Renal cortex interstitium (tissue), 11 donors: ENCODE data around the gene DNAJC6. TPM values are rescaled to one million over a fixed set of nuclear protein-coding genes. Genes with fewer than 3 reads are reported as not detected.

Experiments used
- DNase-seq, 11 donors: peaks; one replicate each; pipeline ENCODE4 v3.0.0-alpha.2; 2013; ENCODE audit warnings: low read depth in 9 of 11, low spot score in 4 of 11; ENCODE audit errors: extremely low read depth in 1 of 11
- polyA plus RNA-seq, 3 donors: library from polyadenylated mRNA; unstranded; fragments of 120-200 nt; gene quantifications; one replicate each; pipeline ENCODE4 v1.2.1, GENCODE V29; 2013; ENCODE audit not compliant: insufficient read length in 3 of 3

DNAJC6 gene
- polyA plus RNA-seq, 3 donors = 6.0 to 7.6 (median 7.3) TPM

DNA sequence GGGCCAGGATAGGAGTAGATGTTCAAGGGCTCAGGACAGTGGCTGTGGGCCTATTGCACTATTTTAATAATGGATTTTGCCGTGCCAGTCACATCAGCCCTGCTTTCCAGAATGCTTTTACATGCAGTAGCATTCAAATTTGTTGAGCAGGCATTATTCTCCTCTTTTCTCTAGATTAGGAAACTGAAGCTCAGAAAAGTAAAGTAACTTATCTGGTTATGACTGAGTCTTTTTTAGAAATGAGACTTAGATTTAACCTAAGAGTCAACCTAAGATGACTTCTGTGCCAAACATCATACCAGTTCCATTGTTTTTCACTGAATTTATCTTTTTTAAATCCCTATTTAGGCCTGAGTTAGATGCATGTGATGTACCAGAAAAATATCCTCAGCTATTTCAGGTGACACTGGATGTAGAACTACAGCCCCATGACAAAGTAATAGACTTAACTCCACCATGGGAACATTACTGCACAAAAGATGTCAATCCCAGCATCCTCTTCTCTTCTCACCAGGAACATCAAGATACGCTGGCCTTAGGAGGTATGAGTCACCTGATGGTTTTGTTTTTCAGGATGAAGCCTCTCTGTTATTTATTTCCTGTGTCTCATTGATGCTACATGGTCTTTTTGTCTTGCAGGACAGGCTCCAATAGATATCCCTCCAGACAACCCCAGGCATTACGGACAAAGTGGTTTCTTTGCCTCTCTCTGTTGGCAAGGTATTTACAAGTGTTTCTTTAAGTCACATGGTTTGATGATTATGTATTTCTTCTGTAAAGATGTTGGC, 79.8 kb downstream of the DNAJC6 start:
- no peak for DNase-seq

DNA sequence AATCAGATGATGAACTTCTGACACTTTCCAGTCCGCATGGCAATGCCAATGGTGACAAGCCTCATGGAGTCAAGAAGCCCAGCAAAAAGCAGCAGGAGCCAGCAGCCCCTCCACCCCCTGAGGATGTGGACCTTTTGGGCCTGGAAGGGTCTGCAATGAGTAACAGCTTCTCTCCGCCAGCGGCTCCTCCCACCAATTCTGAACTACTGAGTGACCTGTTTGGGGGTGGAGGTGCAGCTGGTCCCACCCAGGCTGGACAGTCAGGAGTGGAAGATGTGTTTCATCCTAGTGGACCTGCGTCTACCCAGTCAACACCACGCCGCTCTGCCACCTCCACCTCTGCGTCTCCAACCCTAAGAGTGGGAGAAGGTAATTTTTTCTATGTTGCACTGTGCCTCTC, 83.2 kb downstream of the DNAJC6 start:
- no peak for DNase-seq

DNA sequence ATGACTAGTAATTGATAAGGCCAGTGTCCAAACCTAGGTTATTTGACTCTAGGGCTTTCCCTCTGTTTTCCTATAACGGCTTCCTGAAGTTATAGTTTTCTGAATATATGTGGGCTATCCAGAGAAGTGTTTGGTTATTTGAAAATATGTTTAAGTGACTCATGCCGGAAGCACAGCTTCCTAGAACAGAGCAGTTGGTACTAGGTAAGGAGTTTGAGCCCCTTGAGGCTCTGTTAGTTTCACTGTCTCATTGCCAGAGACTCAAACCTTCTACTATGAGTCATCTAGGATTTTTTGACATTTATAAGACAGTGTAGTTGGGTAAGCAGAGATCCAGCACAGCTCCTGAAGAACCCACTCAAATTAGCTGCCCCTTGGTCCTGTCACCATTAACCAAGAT, 84.0 kb downstream of the DNAJC6 start:
- no peak for DNase-seq

DNA sequence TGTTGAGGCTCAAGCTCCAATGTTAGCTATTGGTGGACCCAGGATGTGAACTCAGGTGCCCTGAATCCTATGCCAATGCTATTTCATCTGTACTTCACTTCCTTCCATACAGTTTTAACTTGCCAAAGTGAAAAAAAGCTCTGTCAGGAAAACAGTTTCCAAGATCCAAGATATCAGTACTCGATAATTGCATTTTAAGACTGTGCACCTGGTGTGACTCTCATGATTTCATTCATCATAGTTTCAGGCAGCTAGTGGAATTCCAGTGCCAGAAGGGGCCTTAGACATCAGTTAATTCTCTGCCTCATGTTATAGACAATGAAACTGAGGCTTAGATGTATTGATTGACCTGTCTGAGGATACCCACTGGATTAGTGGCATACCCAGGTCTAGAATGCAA, 84.6 kb downstream of the DNAJC6 start:
- DNase-seq = no peak

DNA sequence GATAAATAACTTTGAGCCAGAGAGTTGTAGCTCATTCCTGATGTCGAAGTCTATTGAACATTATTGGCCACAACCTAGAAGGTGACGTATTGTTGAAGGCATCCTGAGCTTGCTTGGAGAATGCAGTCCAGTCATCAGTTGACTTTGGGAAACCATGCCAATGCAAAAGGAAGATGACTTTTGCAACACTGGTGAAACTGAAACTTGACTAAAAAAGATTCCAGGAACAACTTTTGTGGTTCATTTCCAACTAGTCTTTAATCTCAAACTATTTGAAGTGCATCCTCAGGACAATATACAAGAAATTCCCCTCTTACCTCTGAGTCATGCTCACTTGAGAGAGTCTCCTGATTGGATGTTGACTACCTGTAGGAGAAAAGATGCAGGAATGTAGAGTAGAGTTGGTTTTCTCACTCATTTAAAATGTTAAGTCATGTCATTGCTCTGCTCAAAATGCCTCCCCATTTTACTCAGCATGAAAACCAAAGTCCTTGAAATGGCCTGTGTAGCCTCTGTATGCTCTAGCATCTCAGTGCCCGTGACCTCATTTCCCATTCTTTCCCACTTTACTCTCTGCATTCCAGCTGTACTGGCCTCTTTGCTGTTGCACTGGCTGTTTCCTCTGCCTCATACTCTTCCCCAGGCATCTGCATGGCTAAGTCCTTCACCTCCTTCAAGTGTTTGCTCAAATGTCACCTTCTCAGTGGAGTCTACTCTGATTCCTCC, 86.7 kb downstream of the DNAJC6 start:
- DNase-seq = no peak

DNA sequence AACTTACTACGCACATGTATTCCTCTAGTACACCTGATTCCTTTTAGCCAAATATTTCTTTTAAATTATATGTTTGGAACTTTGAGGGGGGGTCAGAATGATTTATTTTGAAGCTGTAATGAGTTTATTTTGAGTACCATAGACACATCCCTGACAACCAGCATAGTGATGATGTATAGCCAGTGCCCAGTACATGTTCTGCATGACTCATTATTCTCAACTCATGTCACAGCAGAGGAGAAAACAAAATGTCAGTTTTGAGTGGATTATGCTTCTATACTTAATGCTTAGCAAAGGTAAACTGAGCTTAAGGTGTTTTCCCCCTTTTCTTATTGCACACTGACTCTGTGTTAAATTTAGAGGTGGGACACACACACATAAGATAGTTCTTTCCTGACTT, 88.7 kb downstream of the DNAJC6 start:
- no peak for DNase-seq

DNA sequence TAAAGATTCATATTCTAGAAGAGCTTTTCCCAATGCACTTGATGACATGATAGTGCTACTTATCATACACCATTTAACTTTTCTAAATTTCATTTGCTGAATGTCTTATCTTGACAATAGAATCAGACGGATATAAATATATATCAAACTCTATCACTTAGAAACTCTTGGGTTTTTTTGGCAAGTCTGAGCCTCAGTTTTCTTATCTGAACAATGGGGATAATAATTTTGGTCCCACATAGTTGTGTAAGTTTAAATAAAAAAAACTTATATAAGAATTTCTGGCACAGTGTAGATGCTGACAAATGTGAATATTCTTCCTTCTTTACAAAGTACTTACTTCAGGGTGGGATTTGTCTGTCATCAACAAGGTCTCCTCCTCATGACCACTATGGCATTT, 89.7 kb downstream of the DNAJC6 start:
- no peak for DNase-seq

DNA sequence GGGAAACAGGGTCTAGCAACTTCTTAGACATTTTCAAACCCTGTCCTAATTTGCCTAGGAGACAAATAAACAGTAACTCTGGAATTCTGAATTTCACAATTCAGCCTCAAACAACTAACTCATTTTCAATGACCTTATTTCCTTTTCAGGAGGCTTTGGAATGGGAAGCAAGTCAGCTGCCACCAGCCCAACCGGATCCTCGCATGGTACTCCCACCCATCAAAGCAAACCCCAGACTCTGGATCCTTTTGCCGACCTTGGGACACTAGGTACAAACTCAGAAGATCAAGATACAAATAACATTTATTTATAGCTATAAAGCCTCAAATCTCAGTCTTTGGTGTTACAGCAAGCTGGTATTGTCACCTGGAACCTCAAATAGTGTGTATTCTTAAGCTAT, 92.3 kb downstream of the DNAJC6 start:
- DNase-seq = no peak

DNA sequence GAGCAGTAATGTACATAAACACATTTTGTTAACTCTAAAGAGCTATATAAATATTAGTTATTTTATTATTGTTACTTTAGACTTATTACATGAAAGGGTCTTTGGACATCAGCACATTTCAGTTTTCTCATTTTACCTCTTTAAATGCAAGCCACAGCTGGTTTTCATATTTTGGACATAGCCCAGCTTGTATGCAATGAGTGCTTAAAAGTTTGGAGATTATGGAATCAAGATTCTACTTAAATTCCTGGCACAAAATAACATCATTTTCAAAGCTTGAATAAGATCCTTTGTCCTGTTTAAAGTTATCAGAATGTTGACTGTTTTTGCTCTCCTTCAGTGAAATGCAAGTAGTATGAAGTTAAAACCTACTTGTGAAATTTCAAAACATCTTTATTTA, 95.6 kb downstream of the DNAJC6 start:
- DNase-seq = no peak

DNA sequence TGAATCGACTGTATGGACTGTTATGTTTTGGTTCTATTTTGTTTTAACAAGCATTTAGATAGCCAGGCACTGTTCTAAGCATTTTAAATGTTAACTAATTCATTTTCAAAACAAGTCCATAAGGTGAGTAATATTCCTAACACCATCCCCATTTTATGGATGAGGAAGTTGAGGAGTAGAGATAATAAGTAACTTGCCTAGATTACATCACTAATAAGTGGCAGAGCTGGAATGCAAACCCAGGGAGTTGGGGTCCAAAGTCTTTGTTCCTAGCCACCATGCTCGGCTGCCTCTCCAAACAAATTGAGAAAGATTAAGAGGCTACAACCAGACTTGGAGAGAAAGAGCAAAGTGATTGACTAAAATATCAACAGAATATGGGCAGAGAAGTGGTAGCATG, 98.5 kb downstream of the DNAJC6 start:
- DNase-seq = peak in 1 of 11 donors; percentile 38

DNA sequence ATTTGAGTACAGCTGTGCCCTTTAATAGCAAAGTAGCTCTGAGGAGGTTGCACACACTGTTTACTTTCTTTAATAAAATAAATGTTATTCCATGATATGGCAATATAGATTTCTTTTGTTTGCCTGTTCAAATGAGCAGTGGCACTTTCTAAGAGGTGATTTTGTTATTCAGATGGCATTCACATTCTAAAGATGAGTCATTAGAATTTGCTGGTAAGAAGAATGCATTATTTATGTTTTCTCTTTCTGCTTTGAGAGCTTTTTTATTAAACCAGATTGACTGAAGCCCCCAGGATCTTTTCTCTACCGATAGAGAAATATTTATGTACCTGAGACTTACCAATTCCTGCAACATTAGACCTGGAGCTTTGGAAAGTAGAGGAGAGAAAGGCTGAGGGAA, 100.0 kb downstream of the DNAJC6 start:
- no peak for DNase-seq

DNA sequence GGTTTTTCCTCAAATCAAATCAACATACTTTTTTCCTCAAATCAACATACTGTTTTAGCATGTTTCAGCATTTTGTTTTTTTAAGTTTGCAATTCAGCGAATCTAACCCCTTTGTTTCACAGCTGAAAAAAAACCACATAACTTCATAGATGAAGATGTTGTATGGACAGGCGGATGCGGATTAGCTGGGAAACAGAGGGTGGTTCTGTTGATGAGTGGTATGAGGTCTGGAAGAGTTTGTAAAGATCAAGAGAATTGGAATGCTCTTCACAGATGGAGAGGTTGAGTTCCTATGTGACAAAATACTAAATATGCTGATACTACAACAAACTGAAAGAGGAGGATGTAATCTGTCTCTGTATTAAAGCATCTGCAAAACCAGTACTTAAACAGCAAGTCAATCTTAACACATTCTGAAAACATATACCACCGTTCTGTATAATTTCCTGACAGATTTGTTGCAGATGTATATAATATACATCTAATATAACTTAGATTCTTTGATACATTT, 100.5 kb downstream of the DNAJC6 start:
- no peak for DNase-seq

DNA sequence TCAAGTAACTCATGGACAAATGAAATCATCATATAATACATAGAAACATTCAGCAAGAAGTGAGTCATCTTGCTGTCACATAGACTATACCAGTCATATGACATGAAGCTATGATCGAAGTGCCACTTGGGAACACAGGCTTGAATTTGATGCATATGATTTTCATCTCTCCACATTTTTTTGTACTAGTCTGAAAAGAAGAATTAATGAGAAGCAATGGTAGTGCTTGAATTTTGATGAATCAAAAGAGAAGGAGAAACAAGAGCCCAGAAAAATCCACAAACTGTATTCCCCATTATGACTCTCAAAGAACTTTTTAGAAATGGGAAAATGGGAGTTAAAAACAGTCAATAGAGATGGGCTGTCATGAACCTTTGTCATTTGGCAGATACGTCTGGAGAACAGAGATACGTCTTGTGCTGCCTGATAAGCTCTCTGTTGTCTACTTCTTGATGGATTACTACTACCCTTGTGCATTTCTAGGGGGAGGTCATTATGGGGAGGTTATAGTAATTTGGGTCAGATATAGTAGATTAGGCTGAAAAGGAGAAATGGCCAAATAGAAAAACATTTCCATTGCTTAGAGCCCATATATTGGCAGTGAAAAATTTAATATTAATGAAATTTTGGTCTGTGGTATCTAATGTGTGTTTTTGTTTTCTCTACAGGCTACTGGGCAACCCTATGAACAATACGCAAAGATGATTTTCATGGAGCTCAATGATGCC, 103.1 kb downstream of the DNAJC6 start:
- no peak for DNase-seq

DNA sequence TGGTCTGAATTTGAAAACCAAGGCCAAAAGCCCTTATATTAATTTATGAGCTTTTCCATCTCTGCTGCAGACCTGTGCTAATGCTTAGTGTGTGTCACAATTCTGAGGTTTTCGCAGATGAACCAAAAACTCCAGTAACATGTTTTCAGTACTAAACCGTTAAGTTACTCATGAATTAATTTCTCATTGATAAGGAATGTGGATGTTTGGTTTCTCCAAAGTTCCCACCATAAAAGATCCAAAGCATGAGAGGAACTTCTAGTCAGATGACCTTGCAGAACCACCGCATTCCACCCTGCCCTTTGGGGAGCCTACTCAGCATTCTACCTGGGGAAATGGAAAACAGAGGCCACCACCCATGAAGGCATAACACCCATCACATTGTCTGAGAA, 103.6 kb downstream of the DNAJC6 start:
- no peak for DNase-seq

DNA sequence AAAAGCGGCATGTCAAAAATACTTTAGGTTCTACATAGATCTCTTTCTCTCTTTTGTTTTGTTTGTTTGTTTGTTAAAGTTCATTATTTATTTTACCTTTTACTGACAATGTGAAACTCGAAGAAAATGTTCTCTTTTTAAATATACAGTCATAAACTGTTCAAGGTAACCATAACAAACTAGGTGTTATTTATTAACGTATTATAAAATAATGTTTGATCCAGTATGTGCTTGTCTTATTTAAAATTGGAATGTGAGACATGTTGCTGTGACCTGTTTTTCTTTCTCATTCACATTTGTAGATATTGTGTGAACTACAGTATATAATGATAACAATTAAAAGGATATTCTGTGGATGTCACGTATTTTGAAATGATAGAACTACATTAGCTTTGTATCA, 105.2 kb downstream of the DNAJC6 start:
- no peak for DNase-seq

DNA sequence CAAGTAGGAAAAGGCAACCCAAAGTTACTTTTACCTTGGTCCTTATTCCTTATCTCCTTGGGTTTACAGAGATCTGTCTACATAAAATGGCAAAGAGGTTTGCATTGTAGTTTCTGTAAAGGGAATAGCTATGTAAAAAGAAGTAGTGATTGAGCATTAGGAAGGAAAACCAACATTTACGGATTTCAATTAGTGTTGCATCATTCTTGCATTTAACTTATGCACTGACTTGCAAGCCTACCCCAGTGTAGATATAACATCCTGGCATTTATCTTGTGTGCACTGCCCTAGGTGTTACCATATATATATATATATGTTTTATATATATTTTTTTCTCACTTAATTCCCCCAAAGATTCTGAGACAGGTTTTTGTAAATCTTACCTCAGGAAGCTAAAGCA, 107.4 kb downstream of the DNAJC6 start:
- no peak for DNase-seq

DNA sequence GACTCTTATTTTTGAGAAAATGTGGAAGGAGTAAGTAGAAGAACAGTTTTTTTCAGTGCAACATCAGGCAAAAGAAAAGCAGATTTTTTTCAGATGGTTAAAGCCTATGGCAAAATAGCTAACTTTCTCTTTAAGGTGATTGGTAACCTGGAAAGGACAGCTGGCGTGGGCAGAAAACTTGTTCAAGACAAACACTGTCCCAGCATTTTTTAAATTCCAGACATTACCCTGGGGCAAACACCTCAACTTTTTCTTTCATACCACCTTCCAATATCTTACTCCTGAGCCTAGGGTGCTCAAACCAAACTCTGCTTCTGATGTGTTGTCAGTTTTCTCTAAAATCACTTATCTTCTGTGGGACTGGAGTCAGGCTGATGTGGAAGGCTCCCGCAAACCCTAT, 108.4 kb downstream of the DNAJC6 start:
- no peak for DNase-seq

DNA sequence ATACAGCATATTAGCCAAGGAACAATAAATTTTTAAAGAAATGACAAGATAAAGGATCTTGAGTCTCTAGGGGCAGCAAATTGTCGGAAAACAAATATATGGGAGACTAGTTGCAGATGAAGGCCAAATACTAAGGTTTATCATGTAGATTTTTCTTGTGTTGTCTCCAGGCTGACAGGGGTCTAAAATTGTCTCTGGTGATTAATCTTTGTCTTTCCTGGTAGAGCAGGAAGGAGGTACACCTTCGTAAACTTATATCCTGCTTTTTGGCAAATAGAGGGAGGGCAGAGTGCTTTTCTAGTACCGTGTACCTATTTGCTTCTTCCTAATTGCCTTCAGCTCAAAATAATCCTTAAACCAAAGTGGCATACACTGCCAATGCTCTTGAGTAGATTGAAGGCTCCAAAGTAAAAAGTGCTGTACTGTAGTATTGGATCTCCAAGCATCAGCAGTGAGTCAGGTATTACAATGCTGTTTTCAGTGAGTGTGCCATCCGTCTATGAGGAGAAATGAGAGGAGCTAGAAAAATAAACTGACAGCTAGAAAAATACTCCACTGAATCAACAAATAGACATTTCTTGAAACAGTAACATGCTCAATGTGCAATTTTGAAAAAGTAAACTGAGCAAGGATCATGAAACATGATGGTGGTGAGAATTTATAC, 109.3 kb downstream of the DNAJC6 start:
- DNase-seq = no peak
